Measurements from ENCODE around the gene SORCS2.

DNA sequence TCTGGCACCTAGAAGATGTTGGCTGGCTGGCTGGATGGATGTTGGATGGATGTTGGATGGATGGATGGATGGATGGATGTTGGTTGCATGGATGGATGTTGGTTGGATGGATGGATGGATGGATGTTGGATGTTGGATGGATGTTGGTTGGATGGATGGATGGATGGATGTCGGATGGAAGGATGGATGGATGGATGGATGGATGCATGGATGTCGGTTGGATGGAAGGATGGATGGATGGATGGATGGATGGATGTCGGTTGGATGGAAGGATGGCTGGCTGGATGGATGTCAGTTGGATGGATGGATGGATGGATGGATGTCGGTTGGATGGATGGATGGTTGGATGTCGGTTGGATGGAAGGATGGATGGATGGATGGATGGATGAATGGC is 145.7 kb downstream of the SORCS2 start:
- no peak for TF ChIP-seq EZH2phosphoT487 (IDR thresholded peaks at IDR 0.05; ENCODE audit: insufficient read depth, low read depth)
- TF ChIP-seq EZH2 (IDR thresholded peaks at IDR 0.05; ENCODE audit: insufficient read depth, poor library complexity, severe bottlenecking) = no peak

Measured in GM23248 (cell line).